ENCODE results near the gene TTC9.

Gene TTC9

GRCh38 chr14:70718383-70719118 lies 76.8 kb downstream of the TTC9 start:
- ATAC-seq, result no peak
- TF ChIP-seq CREB5 (CRISPR knock-in tag; IDR thresholded peaks at IDR 0.05; ENCODE audit: low read depth) (no peak), ZNF8 (CRISPR knock-in tag; IDR thresholded peaks at IDR 0.05) (no peak), TOX (CRISPR knock-in tag; IDR thresholded peaks at IDR 0.05; ENCODE audit: borderline replicate concordance) (no peak), ARNTL (CRISPR knock-in tag; IDR thresholded peaks at IDR 0.05; ENCODE audit: borderline replicate concordance, low read depth) (no peak), POU6F1 (CRISPR knock-in tag; IDR thresholded peaks at IDR 0.05; ENCODE audit: borderline replicate concordance, low read depth) (no peak), ZNF70 (CRISPR knock-in tag; IDR thresholded peaks at IDR 0.05) (no peak), ZFP3 (CRISPR knock-in tag; IDR thresholded peaks at IDR 0.05) (no peak), CSRNP3 (CRISPR knock-in tag; IDR thresholded peaks at IDR 0.05) (no peak), ZFP30 (CRISPR knock-in tag; IDR thresholded peaks at IDR 0.05) (no peak), PPARA (CRISPR knock-in tag; IDR thresholded peaks at IDR 0.05; ENCODE audit: borderline replicate concordance) (no peak), RARB (CRISPR knock-in tag; IDR thresholded peaks at IDR 0.05) (no peak), SNAI2 (CRISPR knock-in tag; IDR thresholded peaks at IDR 0.05) (no peak)

GRCh38 chr14:70721542-70721941 lies 79.8 kb downstream of the TTC9 start:
- no peak for ATAC-seq
- TF ChIP-seq PATZ1 (CRISPR knock-in tag; IDR thresholded peaks at IDR 0.05; ENCODE audit: borderline replicate concordance) (no peak), BACH2 (CRISPR knock-in tag; IDR thresholded peaks at IDR 0.05; ENCODE audit: borderline replicate concordance) (no peak), CREB5 (CRISPR knock-in tag; IDR thresholded peaks at IDR 0.05; ENCODE audit: low read depth) (no peak), GLIS3 (CRISPR knock-in tag; IDR thresholded peaks at IDR 0.05) (no peak), ZFP30 (CRISPR knock-in tag; IDR thresholded peaks at IDR 0.05) (no peak), ZFP3 (CRISPR knock-in tag; IDR thresholded peaks at IDR 0.05) (no peak), SNAI2 (CRISPR knock-in tag; IDR thresholded peaks at IDR 0.05) (no peak), TSHZ2 (CRISPR knock-in tag; IDR thresholded peaks at IDR 0.05) (no peak), ARNTL (CRISPR knock-in tag; IDR thresholded peaks at IDR 0.05; ENCODE audit: borderline replicate concordance, low read depth) (no peak)

- ATAC-seq, result no peak
- TF ChIP-seq ZNF565 (CRISPR knock-in tag; conservative IDR thresholded peaks at IDR 0.05; ENCODE audit: low read depth) (no peak), ZFP3 (CRISPR knock-in tag; IDR thresholded peaks at IDR 0.05) (no peak), PATZ1 (CRISPR knock-in tag; IDR thresholded peaks at IDR 0.05; ENCODE audit: borderline replicate concordance) (no peak)
Measured at GRCh38 chr14:70722418-70722817, 80.7 kb downstream of the TTC9 start.
